CD1c-positive myeloid dendritic cell (primary cell): Measurements from ENCODE around the gene PKNOX1.
"Not testable (repeated sequence)": the region's sequence is repeated elsewhere in the genome, so short reads cannot be mapped to it uniquely, and the experiment has no call there.

Experiments used
- DNase-seq: peaks from one replicate; pipeline ENCODE4 v3.0.0-alpha.2; 2016; ENCODE audit errors: extremely low spot score

PKNOX1 gene

DNA sequence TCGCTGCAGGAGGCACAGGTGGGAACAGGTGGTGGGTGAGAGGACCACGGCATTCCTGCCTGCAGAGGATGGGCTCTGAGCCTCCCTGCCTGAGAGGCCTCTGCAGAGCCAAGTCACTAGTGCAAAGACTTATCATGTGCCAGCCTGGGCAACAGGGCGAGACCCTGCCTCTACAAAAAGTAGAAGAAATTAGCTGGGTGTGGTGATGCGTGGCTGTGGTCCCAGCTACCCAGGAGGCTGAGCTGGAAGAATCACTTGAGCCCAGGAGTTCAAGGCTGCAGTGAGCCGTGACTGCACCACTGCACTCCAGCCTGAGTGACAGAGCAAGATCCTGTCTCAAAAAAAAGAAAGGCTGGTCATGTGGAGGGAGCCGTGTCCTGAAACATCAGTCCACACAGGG, 46.4 kb downstream of the PKNOX1 start:
- DNase-seq, result no peak

DNA sequence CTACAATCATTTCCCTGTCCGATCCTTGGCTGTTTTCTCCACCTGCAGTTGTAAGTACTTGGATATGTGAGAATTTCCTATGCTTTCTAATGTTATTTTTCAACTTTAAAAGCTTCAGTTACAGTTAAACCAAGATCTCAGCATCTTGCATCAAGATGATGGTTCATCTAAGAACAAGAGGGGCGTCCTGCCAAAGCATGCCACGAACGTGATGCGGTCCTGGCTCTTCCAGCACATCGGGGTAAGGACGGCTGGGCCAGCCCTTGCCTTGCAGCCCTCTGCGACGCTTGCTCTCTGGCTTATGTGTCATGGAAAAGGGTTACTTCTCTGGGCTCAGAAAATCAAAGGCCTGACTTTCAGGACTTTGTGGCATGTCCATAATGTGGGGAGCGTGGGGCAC, 46.8 kb downstream of the PKNOX1 start:
- DNase-seq, result no peak

DNA sequence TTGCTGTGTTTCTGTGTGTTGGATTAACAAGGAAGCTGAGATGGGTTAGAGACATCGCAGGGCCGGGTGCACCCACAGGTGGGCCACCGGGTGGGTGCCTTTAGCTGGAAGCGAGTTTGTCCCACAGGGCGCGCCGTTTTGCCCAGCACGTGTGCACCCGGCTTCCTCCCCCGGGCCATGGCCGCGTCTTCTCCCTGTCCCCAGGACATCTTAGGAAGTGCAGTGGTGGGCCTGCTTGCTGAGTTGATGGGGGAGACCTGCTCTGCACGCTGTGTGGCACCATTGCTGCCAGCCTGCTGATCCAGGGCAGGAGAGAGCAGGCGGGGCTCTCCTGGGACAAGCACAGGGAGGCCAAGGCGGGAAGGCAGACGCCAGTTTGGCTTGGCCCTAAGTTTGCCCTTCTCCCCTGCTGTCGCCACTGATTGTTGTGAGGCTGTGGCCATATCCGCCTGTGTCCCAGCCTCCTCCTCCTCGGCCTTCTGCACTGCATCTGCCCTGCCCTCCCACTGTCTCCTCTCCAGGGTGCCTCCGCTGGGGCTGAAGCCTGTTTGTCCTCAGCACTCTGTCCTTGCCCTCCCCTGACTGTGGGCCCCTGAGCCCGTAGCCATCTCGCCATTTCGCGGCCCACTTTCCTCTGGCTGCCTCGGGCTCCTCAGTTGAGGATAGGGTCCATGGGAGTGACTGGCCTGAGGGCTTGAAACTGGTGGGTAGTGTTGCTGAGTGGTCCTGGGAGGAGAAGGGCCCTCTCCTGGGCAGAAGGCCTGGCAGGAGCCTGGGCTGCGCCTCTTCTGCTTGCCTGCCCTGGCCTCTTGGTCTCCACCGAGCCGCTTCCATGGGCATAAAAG, 47.6 kb downstream of the PKNOX1 start:
- no peak for DNase-seq

DNA sequence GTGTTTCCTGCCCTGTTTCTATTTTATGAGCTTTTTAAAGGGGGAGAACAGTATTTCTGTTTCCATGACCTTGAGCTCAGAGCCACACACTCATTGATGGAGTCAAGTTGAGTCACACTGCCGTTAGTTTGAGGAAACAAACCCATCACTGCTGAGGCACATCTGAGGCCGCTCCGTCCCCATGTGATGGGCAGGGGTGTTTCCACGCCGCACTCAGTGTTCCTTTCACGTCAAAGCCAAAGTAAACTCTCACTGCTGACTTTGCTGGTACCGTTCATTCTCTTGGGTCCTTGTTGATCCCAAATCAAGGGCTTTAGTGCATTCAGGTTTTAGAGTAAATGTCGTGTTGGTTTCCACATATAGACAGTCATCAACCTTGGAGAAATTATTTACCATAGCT, 48.8 kb downstream of the PKNOX1 start:
- DNase-seq, result no peak

DNA sequence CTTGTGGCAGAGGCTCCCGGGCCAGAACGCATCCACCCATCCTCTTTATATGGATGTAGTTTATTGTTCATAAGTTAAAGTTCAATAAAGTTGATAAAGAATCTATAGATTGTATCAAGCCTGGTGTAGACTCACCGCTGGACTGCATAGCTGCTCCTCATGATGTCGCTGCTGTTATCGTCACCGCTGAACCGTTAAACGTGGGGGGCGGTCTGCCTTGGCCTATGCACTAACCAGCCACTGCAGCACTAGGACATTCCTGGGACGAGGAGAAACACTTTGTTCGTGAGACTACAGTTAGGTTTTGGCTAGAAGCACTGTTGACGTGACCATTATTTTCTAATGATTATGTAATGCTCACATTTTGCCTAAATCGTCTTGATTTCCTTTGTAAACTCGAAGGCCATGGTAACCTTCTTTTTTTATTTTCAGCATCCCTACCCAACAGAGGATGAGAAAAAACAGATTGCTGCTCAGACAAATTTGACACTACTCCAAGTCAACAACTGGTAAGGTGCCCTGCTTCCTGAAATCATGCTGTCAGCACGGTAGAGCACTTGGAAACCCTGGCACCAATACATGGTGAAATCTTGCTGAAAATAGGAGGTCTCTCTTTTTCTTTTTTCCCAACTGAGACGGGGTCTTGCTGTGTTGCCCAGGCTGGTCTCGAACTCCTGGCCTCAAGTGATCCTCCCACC, 50.2 kb downstream of the PKNOX1 start:
- DNase-seq, result no peak

DNA sequence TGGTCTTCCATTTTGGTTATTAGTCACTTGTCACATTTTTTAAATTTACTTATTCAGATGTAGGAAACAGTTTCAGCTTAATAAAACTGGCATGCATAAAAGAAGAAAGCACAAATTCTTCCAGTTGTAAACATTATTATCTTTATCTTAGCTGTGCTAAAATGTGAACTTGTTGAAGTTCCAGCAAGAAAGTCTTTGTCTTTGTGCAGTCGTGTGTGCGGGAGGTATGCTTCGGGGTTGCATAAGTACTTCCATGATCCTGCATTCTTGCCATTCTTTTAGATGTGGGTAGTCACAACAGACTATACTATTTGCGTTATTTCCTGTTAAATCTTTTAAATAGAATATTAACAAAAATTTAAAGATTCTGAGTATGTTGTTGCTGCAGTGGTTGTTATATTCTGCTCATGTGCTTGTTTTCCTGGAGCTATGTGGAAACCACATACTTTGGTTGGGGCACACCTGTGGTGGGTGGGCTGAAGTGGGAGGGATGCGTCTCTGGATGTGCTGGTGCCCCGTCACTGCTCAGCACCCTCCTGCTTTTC, 51.3 kb downstream of the PKNOX1 start:
- no peak for DNase-seq

DNA sequence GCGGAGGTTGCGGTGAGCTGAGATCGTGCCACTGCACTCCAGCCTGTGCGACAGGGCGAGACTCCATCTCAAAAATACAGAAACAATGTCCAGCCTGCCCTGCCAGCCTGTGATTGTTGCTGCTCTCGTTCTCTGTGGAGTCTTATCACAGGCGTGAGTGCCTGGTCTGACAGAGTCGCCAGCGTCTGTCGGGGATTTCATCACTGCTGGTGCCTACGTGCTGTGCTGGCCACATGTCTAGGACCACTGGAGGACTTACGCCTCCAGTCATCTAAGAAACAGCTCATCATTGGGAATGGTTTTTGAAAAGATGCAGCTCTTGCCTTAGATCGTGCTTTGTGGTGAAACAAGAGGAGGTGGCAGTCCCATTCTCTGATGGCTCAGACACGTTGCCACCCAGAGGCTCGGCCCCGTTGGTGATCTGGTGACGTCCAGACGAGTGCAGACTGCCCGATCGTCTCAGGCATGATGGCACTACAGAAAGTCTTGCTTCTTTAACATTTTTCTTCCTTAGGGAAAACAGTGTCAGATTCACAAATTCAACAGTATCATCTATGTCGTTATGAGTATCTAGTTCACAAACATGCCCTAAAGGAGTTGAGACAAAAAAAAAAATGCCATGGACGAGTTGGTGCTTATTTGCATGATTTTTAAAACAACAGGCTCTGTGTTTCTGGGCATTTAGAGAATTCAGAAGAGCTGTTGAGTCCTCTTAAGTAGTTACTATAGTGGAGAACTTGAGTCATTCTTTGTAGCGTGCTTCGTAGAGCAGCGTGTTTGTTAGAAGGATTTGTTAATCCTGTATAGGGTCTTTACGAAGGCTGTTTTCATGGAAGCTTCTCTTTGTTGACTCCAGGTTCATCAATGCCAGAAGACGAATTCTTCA, 53.7 kb downstream of the PKNOX1 start:
- DNase-seq, result no peak

DNA sequence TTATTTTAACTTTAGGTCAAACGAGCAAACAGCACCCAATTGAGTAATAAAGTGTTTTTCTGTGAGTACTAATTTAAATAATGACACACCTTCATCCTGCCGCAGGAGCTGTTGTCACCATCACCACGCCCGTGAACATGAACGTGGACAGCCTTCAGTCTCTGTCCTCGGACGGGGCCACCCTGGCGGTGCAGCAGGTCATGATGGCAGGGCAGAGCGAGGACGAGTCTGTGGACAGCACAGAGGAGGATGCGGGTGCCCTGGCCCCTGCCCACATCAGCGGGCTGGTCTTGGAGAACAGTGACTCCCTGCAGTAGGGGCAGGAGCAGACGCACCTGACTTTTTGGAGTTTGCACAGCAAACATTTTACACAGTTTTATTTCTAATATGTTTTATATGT, 55.4 kb downstream of the PKNOX1 start:
- DNase-seq, result no peak

DNA sequence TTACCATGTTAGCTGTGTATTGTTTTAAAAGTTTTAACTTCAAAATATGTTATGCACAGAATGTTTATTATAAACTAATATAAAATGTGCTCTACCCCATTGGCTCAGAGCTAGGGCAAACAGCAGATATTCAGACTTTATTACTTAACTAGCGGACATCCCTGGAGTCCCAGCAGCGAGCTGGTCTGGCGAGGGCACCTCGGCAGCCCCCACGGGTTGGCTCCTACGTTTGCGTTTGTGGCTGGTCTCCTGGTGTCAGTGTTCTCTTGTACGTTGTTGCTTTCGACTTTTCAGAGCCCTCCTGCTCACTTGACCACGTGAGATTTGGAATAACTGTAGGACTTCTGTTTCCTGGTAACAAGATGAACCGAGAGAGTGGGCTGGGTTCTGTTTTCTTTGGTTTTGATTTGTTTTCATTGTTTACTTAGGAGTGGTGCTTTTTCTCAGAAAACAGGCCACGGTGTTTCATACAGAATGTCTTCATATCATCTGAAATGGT, 56.8 kb downstream of the PKNOX1 start:
- DNase-seq, result no peak

DNA sequence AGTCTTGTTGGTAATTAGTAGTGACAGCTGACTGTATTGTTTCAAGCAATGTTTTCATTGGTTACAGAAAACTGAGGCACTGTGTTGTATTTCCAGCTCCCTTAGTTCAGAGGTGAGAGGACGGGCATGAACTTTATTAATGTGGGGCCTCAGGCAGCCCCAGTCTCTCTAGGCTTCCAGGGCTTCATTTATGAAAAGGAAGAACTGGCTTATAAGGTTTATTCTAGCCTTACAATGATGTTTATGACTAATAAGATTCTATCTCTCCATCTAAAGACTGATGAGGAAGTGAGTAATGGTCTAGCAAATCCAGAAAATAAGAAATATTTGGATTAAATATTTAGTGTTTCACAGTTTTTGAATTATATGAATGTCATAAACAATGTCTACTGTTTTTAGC, 59.7 kb downstream of the PKNOX1 start:
- no peak for DNase-seq

DNA sequence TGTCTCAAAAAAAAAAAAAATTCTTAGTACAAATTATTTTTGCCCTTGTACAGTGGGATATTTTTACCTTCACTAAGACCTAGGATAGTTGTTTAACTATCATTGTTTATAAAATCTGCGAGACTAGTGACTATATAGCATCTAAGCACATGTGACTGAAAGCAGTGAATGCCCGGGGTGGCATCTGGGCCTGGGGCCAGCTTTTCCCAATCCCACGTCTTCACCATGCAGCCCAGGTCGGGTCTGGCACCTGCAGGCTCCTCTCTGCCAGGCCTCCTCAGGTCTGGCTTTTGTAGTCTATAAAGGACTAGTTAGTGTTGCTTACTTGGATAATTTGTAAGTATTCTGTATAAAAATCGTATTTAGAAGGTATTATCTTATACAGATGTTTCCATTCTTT, 60.5 kb downstream of the PKNOX1 start:
- no peak for DNase-seq

DNA sequence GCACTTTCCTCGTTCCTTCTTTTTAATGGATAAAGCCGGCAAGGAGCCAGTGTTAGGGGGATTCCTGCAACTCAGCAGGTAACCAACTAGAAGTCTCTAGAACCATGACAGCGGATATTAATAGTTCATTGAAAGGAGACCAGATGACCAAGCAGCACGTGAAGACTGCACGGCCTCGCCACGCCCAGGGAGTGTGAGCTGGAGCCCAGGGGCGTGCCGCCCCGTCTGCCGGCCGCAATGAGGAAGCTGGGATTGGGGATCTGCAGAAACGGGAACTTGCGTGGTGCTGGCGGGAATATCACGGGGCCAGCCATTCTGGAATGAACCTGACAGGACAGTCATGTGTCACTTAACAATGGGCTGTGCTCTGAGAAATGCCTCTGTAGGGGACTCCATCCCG, 62.5 kb downstream of the PKNOX1 start:
- not testable (repeated sequence) for DNase-seq

DNA sequence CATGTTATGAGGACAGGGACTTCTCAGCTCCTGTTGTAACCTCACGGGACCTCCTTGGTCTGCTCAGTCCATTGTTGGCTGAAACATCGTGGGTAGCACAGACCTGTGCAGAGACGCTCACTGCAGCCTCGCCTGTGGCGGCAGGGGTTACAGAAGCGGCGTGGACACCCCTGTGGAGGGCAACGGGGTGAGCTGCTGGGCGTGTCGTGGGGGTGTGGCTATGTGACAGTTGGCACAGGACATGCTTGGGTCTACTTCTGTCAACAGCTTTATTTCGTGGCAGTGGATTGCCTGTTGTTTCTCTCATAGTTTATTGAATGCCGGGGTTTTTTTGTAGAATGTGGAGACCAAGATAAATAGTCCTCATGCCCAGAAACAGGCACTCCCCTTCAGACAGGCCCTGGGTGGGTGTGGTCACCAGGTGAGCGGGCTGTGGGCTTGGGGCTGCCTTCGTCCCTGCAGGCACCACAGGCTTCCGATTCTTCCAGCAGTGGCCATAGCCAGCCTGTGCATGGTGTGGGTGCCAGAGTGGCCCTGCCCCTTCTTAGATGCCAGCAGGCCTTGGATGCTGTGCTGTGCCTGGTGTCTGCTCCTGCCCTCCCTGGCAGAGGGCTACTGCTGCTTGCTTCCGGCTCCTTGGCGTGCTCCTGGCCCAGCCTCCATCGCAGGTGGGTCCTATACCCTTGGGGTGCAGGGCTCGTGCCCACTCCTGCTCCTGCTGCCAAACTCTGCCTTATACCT, 63.7 kb downstream of the PKNOX1 start:
- DNase-seq, result not testable (repeated sequence)

DNA sequence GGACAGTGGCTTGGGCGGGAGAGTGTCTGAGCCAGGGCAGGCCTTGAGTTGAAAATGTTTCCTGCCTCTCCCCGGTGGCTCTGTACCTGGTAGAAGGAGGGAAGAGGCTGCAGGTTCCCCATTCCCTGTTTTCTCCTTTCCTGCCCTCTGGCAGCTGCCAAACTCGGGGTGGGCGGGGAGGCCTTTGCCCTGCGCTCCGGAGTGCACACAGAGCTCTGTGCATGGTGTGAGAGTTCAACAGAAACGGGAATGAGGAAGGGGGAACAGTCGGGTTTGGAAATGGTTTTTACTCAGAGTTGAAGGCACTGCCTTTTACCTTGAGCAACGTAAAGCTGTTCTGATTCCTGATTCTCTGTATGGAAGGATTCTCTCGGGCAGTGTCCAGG, 64.3 kb downstream of the PKNOX1 start:
- DNase-seq, result peak; percentile 27

DNA sequence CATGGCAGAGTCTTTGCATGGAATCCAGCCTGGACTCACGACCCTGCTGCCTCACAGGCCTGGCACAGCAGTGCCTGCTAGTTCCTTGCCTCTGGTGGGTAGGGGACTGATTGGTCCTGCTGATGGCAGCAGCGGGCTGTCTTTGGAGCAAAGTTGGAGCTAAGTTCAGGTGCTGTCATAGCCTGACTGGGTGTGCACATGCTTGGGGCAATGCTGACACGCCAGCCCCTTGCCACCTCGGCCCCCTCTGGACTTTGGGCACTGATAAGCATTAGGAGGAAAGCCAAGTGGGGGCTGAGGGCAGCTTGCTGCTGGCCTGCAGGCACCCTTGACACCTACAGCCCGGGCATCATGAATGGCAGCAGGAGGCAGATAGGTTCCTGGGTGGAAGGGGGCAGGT, 67.8 kb downstream of the PKNOX1 start:
- not testable (repeated sequence) for DNase-seq

DNA sequence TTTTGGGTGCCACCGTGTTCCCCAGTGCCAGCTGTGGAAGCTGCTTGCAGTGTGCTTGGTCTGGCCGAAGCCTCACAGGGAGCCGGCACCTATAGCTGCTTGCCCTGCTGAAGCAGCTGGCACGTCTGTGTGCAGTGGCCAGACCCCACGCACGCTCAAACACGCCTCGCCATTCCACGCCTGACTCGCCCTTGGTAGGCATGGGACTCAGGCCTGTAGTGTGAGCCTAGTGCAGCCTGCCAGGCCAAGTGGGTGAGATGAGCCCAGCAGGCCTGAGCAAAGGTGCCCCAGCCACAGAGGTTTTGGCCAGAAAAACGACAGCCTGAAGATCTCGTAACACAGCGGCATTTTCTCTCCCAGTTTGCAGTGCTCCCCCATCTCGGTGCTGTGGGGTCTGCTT, 68.9 kb downstream of the PKNOX1 start:
- not testable (repeated sequence) for DNase-seq

DNA sequence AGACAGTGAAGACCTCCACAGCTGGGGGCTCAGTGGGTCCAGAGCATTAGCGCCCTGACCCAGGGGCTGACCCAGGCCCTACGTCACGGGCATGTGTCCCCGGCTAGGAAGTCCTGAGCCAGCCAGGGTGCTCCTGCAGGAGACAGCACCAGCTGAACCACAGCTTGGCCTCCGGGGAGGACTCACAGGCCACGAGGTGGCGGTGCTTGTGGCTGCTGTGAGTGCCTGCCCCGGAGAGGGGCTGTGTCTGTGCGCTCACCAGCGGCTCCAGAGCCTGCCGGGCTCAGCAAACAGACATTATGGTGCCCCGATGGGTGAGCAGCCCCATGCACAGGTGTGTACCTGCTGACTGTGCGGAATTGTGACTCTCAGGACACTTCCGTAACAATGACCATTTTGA, 70.2 kb downstream of the PKNOX1 start:
- DNase-seq, result not testable (repeated sequence)

DNA sequence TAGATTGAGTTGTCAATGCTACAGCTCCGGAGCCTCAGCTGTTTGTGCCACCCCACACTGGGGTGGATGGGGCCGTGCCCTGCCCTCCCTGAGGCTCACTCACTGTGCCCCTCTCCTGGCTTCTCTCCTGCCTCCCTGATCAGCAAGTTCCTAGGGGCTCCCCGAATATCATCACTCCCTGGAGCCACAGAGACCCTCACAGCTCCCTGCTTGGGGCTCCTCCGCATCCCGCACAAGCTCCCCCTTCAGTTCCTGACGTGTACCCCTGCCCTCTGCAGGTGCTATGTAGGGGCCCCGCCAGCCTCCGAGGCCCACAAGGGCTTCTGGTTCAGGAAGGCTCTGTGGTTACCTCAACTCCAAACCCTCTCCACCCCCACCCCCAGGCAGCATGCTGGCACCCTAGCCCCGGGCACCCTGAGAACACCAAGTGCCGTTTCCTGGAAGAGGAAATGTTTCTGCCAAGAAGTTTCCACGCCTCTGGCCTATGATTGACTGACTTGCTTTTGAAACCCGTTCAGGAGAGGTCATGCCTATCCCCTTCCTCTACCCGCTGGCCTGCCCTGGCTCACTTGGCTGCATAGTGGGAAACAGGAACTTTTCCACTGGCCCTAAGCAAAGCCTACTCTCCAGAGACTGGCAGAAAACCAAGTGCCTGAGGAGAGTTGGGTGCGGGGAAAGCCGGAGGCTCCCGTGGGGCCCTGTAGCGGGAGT, 71.0 kb downstream of the PKNOX1 start:
- not testable (repeated sequence) for DNase-seq

DNA sequence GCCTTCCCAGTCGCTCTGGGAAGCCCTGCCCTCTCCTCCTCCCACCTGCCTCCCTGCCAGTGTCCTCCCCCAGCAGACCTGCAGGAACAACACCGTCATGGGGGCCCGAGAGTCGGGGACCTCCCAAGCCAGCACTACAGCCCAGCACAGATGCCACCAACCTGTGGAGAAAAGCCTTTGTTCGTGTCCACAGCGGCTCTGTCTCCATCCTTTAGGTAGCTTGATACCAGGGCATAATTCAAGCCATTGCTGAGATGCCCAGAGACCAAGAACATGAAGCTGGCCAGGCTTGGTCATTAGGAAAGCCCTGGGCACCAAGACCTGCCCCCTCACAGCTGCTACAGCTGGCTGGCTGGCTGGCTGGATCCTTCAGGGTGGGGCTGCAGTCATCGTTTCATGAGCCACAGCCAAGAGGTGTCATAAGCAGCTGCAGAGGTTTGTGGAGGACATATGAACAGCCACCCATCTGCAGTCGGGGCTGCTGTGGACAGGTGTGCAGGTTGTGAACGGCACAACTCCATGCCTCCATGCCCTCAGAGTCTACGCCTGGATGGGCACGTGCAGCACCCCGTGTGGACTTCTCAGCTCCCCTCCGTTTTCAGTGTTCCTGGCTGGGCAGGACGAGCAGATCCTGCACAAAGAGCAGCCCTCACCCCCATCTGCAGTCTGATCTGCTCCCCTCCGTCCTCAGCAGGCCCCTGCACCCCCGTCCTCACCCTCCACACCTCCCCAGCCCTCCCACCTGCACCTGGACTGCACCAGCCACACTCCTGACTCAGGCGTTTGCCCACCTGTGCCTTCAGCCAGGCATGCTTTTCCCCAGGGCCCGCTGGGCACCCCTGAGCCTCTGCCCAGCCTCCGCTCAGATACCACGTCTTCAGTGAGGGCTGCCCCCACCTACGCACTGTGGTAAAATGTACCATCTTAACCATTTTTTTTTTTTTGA, 71.8 kb downstream of the PKNOX1 start:
- not testable (repeated sequence) for DNase-seq
